K562 (cell line): ENCODE results near the gene GDF2. TPM values are rescaled to one million over a fixed set of nuclear protein-coding genes. Genes with fewer than 3 reads are reported as not detected.

Experiments
- ATAC-seq: fragments of 200-7000 bp; cut with Tn5 transposase; 3 replicates; pipeline ENCODE4 v1.9.1; 2020; ENCODE audit warnings: moderate library complexity
- BruUV-seq: library from RNA; stranded (reverse); fragments of 400-500 nt; replicated peaks from 2 replicates; lab custom pipeline; 2021; lab: Mats Ljungman, UMichigan
- CTCF ChIA-PET: fragments of 300-600 bp; formaldehyde crosslinking; extraction: SDS; loops from one replicate; lab custom pipeline; 2021; ENCODE audit warnings: low intra/inter-chr PET ratio; lab: Yijun Ruan, JAX
- POLR2A ChIA-PET: fragments of 300-600, 350-650 bp; sonication (Branson Sonifier 250); formaldehyde crosslinking; extraction: SDS; loops from one replicate; lab custom pipeline; 2021; ENCODE audit warnings: antibody characterized with exemption, inconsistent platforms; lab: Yijun Ruan, JAX
- DNase-seq, 4 experiments: peaks; one replicate each; pipeline versions ENCODE4 v3.0.0 to v3.0.0-alpha.2; 2011 to 2018; ENCODE audit warnings: low spot score in 3 of 4, mixed read lengths in 3 of 4; ENCODE audit errors: extremely low read depth in 1 of 4
- FAIRE-seq: peaks from 2 replicates; lab custom pipeline; 2011; peaks lifted over from hg19 to GRCh38; lab: Jason Lieb, UNC
- H2AFZ ChIP-seq: 2 replicates; pipeline ENCODE4 v1.6.0; 2011; ENCODE audit warnings: low read depth, low read length, control low read depth, inconsistent platforms
- H3K27ac ChIP-seq: fragments of 200-600 bp; 3 replicates; pipeline ENCODE4 v1.8.0; 2011; ENCODE audit warnings: low read depth, mild to moderate bottlenecking, control low read depth, inconsistent platforms, low read length, moderate library complexity, mixed read lengths; ENCODE audit errors: extremely low read depth
- H3K27me3 ChIP-seq, 2 experiments: fragments of 300-600 bp in 1 of 2; 2 replicates in 1 of 2; 3 replicates in 1 of 2; pipeline versions ENCODE4 v1.6.0 to v1.8.0; 2011; ENCODE audit warnings: inconsistent platforms in 2 of 2, low read length in 2 of 2, mild to moderate bottlenecking in 1 of 2, mixed read lengths in 1 of 2, moderate library complexity in 1 of 2; ENCODE audit not compliant: control insufficient read depth in 2 of 2, insufficient read depth in 2 of 2
- H3K36me3 ChIP-seq: fragments of 300-600 bp; 3 replicates; pipeline ENCODE4 v1.8.0; 2011; ENCODE audit warnings: mild to moderate bottlenecking, low read length, inconsistent platforms; ENCODE audit not compliant: control insufficient read depth, insufficient read depth
- H3K4me1 ChIP-seq, 2 experiments: fragments of 200-600 bp in 1 of 2; replicated peaks in 1 of 2; 2 replicates in 1 of 2; 3 replicates in 1 of 2; pipeline versions ENCODE4 v1.5.1 to v1.8.0; 2011; ENCODE audit warnings: inconsistent platforms in 2 of 2, low read length in 2 of 2, mild to moderate bottlenecking in 1 of 2, mixed read lengths in 1 of 2, moderate library complexity in 1 of 2; ENCODE audit not compliant: control insufficient read depth in 2 of 2, insufficient read depth in 2 of 2
- H3K4me2 ChIP-seq: 2 replicates; pipeline ENCODE4 v1.6.1; 2011; ENCODE audit warnings: low read length, control low read depth, inconsistent platforms, mixed read lengths; ENCODE audit not compliant: insufficient read depth
- H3K4me3 ChIP-seq: fragments of 200-600 bp; sonication (generic), shearing (Covaris generic); 2 replicates; pipeline ENCODE4 v1.5.1; 2016; ENCODE audit warnings: control low read depth, inconsistent platforms
- H3K79me2 ChIP-seq: fragments of 200-600 bp; 3 replicates; pipeline ENCODE4 v1.8.0; 2011; ENCODE audit warnings: low read length, inconsistent platforms; ENCODE audit not compliant: control insufficient read depth, insufficient read depth
- H3K9ac ChIP-seq, 2 experiments: 2 replicates each; pipeline versions ENCODE4 v1.6.0 to v1.6.1; 2011; ENCODE audit warnings: low read depth in 2 of 2, low read length in 2 of 2, control low read depth in 1 of 2, inconsistent platforms in 1 of 2, mild to moderate bottlenecking in 1 of 2, mixed read lengths in 1 of 2; ENCODE audit not compliant: insufficient read depth in 1 of 2
- H3K9me1 ChIP-seq: one replicate; pipeline ENCODE4 v1.6.0; 2011; ENCODE audit warnings: inconsistent platforms, mild to moderate bottlenecking, low read length, moderate library complexity; ENCODE audit not compliant: control insufficient read depth, insufficient read depth
- H3K9me3 ChIP-seq: replicated peaks from 2 replicates; pipeline ENCODE4 v1.5.1; 2011; ENCODE audit warnings: low read depth, low read length, inconsistent platforms; ENCODE audit not compliant: control insufficient read depth, insufficient read depth
- H4K20me1 ChIP-seq: replicated peaks from 2 replicates; pipeline ENCODE4 v1.6.1; 2011; ENCODE audit warnings: low read length, inconsistent platforms, mixed read lengths; ENCODE audit not compliant: control insufficient read depth, insufficient read depth
- AFF4 ChIP-seq: sonication (generic); formaldehyde crosslinking; IDR thresholded peaks from 2 replicates; pipeline ENCODE4 v1.8.0; 2023; ENCODE audit warnings: mild to moderate bottlenecking, missing genetic modification reagents
- FOXJ3 ChIP-seq: sonication (generic); formaldehyde crosslinking; IDR thresholded peaks from 2 replicates; pipeline ENCODE4 v1.4.0; 2020; ENCODE audit warnings: mild to moderate bottlenecking, missing genetic modification reagents
- MAFK ChIP-seq: IDR thresholded peaks from 2 replicates; pipeline ENCODE4 v1.6.1; 2011; ENCODE audit warnings: low read length, improper control_type of control experiment
- NUFIP1 ChIP-seq: fragments of 450-650 bp; IDR thresholded peaks from 2 replicates; pipeline ENCODE4 v1.6.1; 2018; ENCODE audit not compliant: partially characterized antibody
- RBM15 ChIP-seq: fragments of 200-400 bp; formaldehyde crosslinking; IDR thresholded peaks from 2 replicates; pipeline ENCODE4 v1.6.1; 2018; ENCODE audit warnings: mild to moderate bottlenecking, low read length, moderate library complexity; ENCODE audit not compliant: insufficient read depth
- TAF15 ChIP-seq: fragments of 200-400 bp; formaldehyde crosslinking; IDR thresholded peaks from 2 replicates; pipeline ENCODE4 v1.6.1; 2017; ENCODE audit warnings: mild to moderate bottlenecking, low read depth, low read length, moderate library complexity
- THRA ChIP-seq: fragments of 450-650 bp; IDR thresholded peaks from 2 replicates; pipeline ENCODE4 v1.6.1; 2017; ENCODE audit warnings: mild to moderate bottlenecking, moderate library complexity
- ZBTB12 ChIP-seq: fragments of 250-450 bp; sonication (Bioruptor Pico); IDR thresholded peaks from 2 replicates; pipeline ENCODE4 v1.4.0; 2020
- ZC3H11A ChIP-seq: IDR thresholded peaks from 2 replicates; pipeline ENCODE4 v1.6.1; 2012; ENCODE audit warnings: low read depth, low read length, improper control_type of control experiment
- ZNF79 ChIP-seq: fragments of 250-450 bp; sonication (Bioruptor Pico); IDR thresholded peaks from 2 replicates; pipeline ENCODE4 v1.4.0; 2020; ENCODE audit warnings: low read depth, mild to moderate bottlenecking, moderate library complexity
- WGBS: fragments of 100-300 bp; shearing (Covaris generic); methylation state at CpG from one replicate; pipeline ENCODE4 v1.1.6; 2016; ENCODE audit warnings: low coverage, mixed read lengths; ENCODE audit not compliant: insufficient coverage; ENCODE audit errors: missing lambda C conversion rate; 5-methylcytosine and 5-hydroxymethylcytosine counted together
- in situ Hi-C: fragments of 300-500 bp; cut with MboI; formaldehyde crosslinking; loops from 4 replicates; pipeline ENCODE4 v1.15.0; 2018; ENCODE audit warnings: inconsistent platforms, mixed read lengths
- intact Hi-C: fragments of 100-400 bp; cut with micrococcal nuclease; formaldehyde crosslinking; loops from 2 replicates; pipeline ENCODE4 v1.14.2; 2022
- polyA plus RNA-seq, 8 experiments: library from polyadenylated mRNA; depleted of rRNA in 4 of 8; stranded (reverse) in 5 of 8; unstranded in 3 of 8; fragments of >200 nt; fragmentation: Nextera tagmentation in 2 of 8; fragmentation: Illumina TruSeq in 1 of 8; extraction: Ambion mirVana in 2 of 8; extraction: Trizol in 1 of 8; gene quantifications; 2 replicates each; pipeline versions ENCODE4 v1.2.1 to v1.2.3, GENCODE V29; 2011 to 2014; ENCODE audit warnings: inconsistent platforms in 1 of 8, missing spikeins in 1 of 8
- total RNA-seq, 7 experiments: library from RNA; depleted of rRNA in 6 of 7; stranded (reverse); fragments of >200 nt in 6 of 7; fragmentation: Illumina TruSeq in 2 of 7; extraction: Trizol in 2 of 7; gene quantifications; 2 replicates each; pipeline versions ENCODE4 v1.2.1 to v1.2.3, GENCODE V29; 2011 to 2021; ENCODE audit warnings: low replicate concordance in 1 of 7
- TF ChIP-seq, protein P1 (sequence below): fragments of 250-450 bp; sonication (Bioruptor Pico); IDR thresholded peaks from 2 replicates; pipeline ENCODE4 v1.8.0; 2021; ENCODE audit warnings: moderate library complexity, mild to moderate bottlenecking, inconsistent platforms
- TF ChIP-seq, protein P2 (sequence below), 2 experiments: IDR thresholded peaks in 1 of 2; conservative IDR thresholded peaks in 1 of 2; 2 replicates each; pipeline ENCODE4 v1.6.1; 2016; ENCODE audit warnings: low read depth in 2 of 2, mild to moderate bottlenecking in 1 of 2, missing compliant biosample characterization in 1 of 2, missing genetic modification characterization in 1 of 2, moderate library complexity in 1 of 2

Gene GDF2
- total and polyA plus RNA-seq, 9 of the 15 experiments (the other 6 are each of a cell fraction or from before 2014, with no cell fraction given), result 0.08 to 0.58 (median 0.27) TPM; not detected in 2

DNA sequence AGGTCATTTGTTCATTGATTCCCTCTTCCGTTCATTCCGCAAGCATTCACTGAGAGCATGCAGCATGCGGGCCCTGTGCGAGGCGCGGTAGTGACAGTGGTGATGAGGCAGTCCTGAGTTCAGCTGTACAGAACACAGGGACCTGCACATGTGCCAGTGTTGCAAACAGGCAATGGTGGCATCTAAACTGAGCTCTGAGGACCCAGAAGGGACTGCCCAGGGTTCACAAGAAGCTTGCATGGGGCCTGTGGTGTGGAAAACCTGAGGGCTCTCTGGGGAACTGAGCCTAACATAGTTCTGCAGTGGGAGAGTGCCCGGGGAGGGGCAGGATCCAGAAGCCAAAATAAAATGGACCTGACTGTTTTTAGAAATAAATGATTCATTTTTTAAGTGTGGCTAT is 48.6 kb downstream of the GDF2 start:
- DNase-seq, result no peak
- ChIA-PET POLR2A (no interaction called here), CTCF (no interaction called here)
- no peak for TF ChIP-seq ZC3H11A
- TF ChIP-seq, protein P1, sequence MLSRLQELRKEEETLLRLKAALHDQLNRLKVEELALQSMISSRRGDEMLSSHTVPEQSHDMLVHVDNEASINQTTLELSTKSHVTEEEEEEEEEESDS, result no peak
- TF ChIP-seq MAFK, result no peak
- no peak for TF ChIP-seq RBM15
- TF ChIP-seq NUFIP1, result no peak
- no peak for TF ChIP-seq THRA
- TF ChIP-seq ZBTB12 (CRISPR knock-in tag), result no peak
- TF ChIP-seq FOXJ3 (CRISPR knock-in tag), result no peak
- no peak for TF ChIP-seq TAF15
- no peak for TF ChIP-seq ZNF79
- TF ChIP-seq, protein P2, sequence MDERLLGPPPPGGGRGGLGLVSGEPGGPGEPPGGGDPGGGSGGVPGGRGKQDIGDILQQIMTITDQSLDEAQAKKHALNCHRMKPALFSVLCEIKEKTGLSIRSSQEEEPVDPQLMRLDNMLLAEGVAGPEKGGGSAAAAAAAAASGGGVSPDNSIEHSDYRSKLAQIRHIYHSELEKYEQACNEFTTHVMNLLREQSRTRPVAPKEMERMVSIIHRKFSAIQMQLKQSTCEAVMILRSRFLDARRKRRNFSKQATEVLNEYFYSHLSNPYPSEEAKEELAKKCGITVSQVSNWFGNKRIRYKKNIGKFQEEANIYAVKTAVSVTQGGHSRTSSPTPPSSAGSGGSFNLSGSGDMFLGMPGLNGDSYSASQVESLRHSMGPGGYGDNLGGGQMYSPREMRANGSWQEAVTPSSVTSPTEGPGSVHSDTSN (CRISPR knock-in tag; IDR thresholded peaks at IDR 0.05; ENCODE audit: low read depth), result no peak
- TF ChIP-seq, protein P2 (tag; conservative IDR thresholded peaks at IDR 0.05; ENCODE audit: low read depth), result no peak
- no peak for TF ChIP-seq AFF4 (CRISPR knock-in tag)

More for the DNA sequence above, 48.6 kb downstream of the GDF2 start:
- H3K27ac ChIP-seq, result no peak overlapping the region
- in situ Hi-C loops (no loop called here), intact Hi-C loops (no loop called here)
- peaks cover 5% of the 10 kb centered on the region for H3K9me1 ChIP-seq
- no peak overlapping the region for H3K9ac ChIP-seq
- H2AFZ ChIP-seq, result no peak overlapping the region
- H3K9me3 ChIP-seq, result no peaks in the 10 kb centered on the region
- peaks cover 6% of the 10 kb centered on the region for H4K20me1 ChIP-seq
- H3K4me1 ChIP-seq, result peaks cover 0 to 2% of the 10 kb centered on the region in 2 experiments; a peak in 1 of 5 replicates
- H3K4me2 ChIP-seq, result no peak overlapping the region
- FAIRE-seq, result no peak
- H3K4me3 ChIP-seq, result no peak overlapping the region
- no peaks in the 10 kb centered on the region for H3K79me2 ChIP-seq
- no peak for ATAC-seq
- WGBS, result 5% methylated on average over 7 of the region's 7 CpGs
- BruUV-seq, result no TSS peak
- H3K36me3 ChIP-seq, result no peaks in the 10 kb centered on the region
- H3K27me3 ChIP-seq, result peaks cover 50 to 78% of the 10 kb centered on the region in 2 experiments
